ENCODE data around the gene POFUT2.

POFUT2 gene

DNA sequence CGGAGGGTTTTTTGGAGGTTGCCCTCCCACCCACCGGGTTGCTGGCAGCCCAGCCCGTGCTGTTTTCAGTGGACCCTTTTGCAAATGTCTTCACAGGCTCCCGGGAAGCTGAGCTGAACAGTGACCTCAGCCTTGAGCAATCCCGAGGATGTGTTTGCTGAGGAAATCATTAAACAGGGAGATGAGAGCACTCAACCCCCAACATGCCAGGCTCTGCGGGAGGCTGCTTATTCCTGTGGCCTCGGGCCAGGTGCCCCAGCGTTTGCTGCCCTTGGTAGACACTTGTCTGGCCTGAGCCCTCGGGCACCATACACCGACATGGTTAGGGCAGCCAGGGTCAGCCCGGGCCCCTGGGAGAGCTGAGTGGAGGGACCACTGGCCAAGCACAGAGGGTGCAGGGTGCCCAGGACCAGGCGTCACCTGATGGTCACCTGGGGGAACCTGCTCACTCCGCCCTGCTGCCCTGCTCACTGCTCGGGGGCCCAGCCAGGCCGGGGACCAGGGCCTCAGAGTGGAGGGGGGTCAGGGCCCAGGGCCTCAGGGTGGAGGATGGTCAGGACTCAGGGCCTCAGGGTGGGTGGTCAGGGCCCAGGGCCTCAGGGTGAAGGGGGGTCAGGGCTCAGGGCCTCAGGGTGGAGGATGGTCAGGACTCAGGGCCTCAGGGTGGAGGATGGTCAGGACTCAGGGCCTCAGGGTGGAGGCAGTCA, 42.5 kb upstream of the POFUT2 start:
- TF ChIP-seq MAX (IDR thresholded peaks at IDR 0.05) (0 out of 2 replicates have a peak, but pooled peaks have one; percentile 14), FOXM1 (IDR thresholded peaks at IDR 0.05; ENCODE audit: borderline replicate concordance, low read depth) (no peak), TCF12 (IDR thresholded peaks at IDR 0.05; ENCODE audit: low read depth) (peak; percentile 94), RAD21 (IDR thresholded peaks at IDR 0.05; ENCODE audit: low read depth) (peak; percentile 31), EP300 (IDR thresholded peaks at IDR 0.05; ENCODE audit: borderline replicate concordance) (peak; percentile 91), CEBPB (IDR thresholded peaks at IDR 0.05) (peak; percentile 93), YY1 (IDR thresholded peaks at IDR 0.05; ENCODE audit: low read depth) (peak; percentile 52; the same call in 1 of the 2 replicates), TEAD4 (IDR thresholded peaks at IDR 0.05) (peak; percentile 98), NFIC (IDR thresholded peaks at IDR 0.05) (peak; percentile 97)
- TF ChIP-seq, protein P1, sequence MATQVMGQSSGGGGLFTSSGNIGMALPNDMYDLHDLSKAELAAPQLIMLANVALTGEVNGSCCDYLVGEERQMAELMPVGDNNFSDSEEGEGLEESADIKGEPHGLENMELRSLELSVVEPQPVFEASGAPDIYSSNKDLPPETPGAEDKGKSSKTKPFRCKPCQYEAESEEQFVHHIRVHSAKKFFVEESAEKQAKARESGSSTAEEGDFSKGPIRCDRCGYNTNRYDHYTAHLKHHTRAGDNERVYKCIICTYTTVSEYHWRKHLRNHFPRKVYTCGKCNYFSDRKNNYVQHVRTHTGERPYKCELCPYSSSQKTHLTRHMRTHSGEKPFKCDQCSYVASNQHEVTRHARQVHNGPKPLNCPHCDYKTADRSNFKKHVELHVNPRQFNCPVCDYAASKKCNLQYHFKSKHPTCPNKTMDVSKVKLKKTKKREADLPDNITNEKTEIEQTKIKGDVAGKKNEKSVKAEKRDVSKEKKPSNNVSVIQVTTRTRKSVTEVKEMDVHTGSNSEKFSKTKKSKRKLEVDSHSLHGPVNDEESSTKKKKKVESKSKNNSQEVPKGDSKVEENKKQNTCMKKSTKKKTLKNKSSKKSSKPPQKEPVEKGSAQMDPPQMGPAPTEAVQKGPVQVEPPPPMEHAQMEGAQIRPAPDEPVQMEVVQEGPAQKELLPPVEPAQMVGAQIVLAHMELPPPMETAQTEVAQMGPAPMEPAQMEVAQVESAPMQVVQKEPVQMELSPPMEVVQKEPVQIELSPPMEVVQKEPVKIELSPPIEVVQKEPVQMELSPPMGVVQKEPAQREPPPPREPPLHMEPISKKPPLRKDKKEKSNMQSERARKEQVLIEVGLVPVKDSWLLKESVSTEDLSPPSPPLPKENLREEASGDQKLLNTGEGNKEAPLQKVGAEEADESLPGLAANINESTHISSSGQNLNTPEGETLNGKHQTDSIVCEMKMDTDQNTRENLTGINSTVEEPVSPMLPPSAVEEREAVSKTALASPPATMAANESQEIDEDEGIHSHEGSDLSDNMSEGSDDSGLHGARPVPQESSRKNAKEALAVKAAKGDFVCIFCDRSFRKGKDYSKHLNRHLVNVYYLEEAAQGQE (IDR thresholded peaks at IDR 0.05; ENCODE audit: low read depth) = no peak

GRCh38 chr21:45329261-45330074, 41.8 kb upstream of the POFUT2 start:
- 0 out of 2 replicates have a peak, but pooled peaks have one; percentile 23 for TF ChIP-seq ZBTB7A (IDR thresholded peaks at IDR 0.05; ENCODE audit: low read depth)
- TF ChIP-seq MAX (IDR thresholded peaks at IDR 0.05) = peak; percentile 10; the same call in 1 of the 2 replicates
- TF ChIP-seq YY1 (IDR thresholded peaks at IDR 0.05; ENCODE audit: low read depth) = no peak

GRCh38 chr21:45328198-45329091, 40.8 kb upstream of the POFUT2 start:
- TF ChIP-seq TCF12 (IDR thresholded peaks at IDR 0.05; ENCODE audit: low read depth) (no peak), TAF1 (IDR thresholded peaks at IDR 0.05; ENCODE audit: low read depth) (no peak), TEAD4 (IDR thresholded peaks at IDR 0.05) (no peak), CREB1 (IDR thresholded peaks at IDR 0.05; ENCODE audit: low read depth) (no peak), RAD21 (IDR thresholded peaks at IDR 0.05; ENCODE audit: low read depth) (no peak), CEBPB (IDR thresholded peaks at IDR 0.05) (no peak), EGR1 (IDR thresholded peaks at IDR 0.05) (no peak), ZBTB7A (IDR thresholded peaks at IDR 0.05; ENCODE audit: low read depth) (no peak), NFIC (IDR thresholded peaks at IDR 0.05) (no peak), YY1 (IDR thresholded peaks at IDR 0.05; ENCODE audit: low read depth) (no peak), MAX (IDR thresholded peaks at IDR 0.05) (no peak), EP300 (IDR thresholded peaks at IDR 0.05; ENCODE audit: borderline replicate concordance) (no peak), FOXM1 (IDR thresholded peaks at IDR 0.05; ENCODE audit: borderline replicate concordance, low read depth) (no peak)
- TF ChIP-seq, protein P2, sequence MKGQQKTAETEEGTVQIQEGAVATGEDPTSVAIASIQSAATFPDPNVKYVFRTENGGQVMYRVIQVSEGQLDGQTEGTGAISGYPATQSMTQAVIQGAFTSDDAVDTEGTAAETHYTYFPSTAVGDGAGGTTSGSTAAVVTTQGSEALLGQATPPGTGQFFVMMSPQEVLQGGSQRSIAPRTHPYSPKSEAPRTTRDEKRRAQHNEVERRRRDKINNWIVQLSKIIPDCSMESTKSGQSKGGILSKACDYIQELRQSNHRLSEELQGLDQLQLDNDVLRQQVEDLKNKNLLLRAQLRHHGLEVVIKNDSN (IDR thresholded peaks at IDR 0.05) = no peak
- TF ChIP-seq, protein P1 (IDR thresholded peaks at IDR 0.05; ENCODE audit: low read depth) = no peak

- TF ChIP-seq CREB1 (IDR thresholded peaks at IDR 0.05; ENCODE audit: low read depth) (no peak), EP300 (IDR thresholded peaks at IDR 0.05; ENCODE audit: borderline replicate concordance) (no peak), MAX (IDR thresholded peaks at IDR 0.05) (no peak), YY1 (IDR thresholded peaks at IDR 0.05; ENCODE audit: low read depth) (no peak), FOXM1 (IDR thresholded peaks at IDR 0.05; ENCODE audit: borderline replicate concordance, low read depth) (no peak), TAF1 (IDR thresholded peaks at IDR 0.05; ENCODE audit: low read depth) (no peak), ZBTB7A (IDR thresholded peaks at IDR 0.05; ENCODE audit: low read depth) (no peak), NFIC (IDR thresholded peaks at IDR 0.05) (no peak)
- TF ChIP-seq, protein P1 (IDR thresholded peaks at IDR 0.05; ENCODE audit: low read depth) = no peak
- TF ChIP-seq, protein P2 (IDR thresholded peaks at IDR 0.05) = no peak
These were observed 39.9 kb upstream of the POFUT2 start for GRCh38 chr21:45327441-45328197.

All from Ishikawa (cell line).